DOHH2 (cell line): Measurements from ENCODE around the gene EXTL1.

Source experiments
- H3F3A ChIP-seq: fragments of 200-600 bp; sonication (generic), shearing (Covaris generic); 2 replicates; pipeline ENCODE4 v1.6.0; 2016; ENCODE audit warnings: antibody characterized with exemption, mild to moderate bottlenecking; ENCODE audit not compliant: control insufficient read depth, insufficient read depth
- H3K27ac ChIP-seq: fragments of 200-600 bp; sonication (generic); 2 replicates; pipeline ENCODE4 v1.5.1; 2014; ENCODE audit warnings: low read depth, mild to moderate bottlenecking, low read length, moderate library complexity
- H3K27me3 ChIP-seq: fragments of 200-600 bp; sonication (generic); 2 replicates; pipeline ENCODE4 v1.6.1; 2014; ENCODE audit warnings: mild to moderate bottlenecking, low read length, mixed read lengths; ENCODE audit not compliant: control insufficient read depth
- H3K36me3 ChIP-seq: fragments of 200-600 bp; sonication (generic); 2 replicates; pipeline ENCODE4 v1.6.1; 2014; ENCODE audit warnings: mild to moderate bottlenecking, low read length, moderate library complexity, mixed read lengths; ENCODE audit not compliant: control insufficient read depth
- H3K4me1 ChIP-seq: fragments of 200-600 bp; sonication (generic); 2 replicates; pipeline ENCODE4 v1.6.1; 2014; ENCODE audit warnings: mild to moderate bottlenecking, low read length, mixed read lengths; ENCODE audit not compliant: control insufficient read depth
- H3K4me2 ChIP-seq: fragments of 200-600 bp; sonication (generic); 2 replicates; pipeline ENCODE4 v1.6.0; 2014; ENCODE audit warnings: mild to moderate bottlenecking, low read length, moderate library complexity
- H3K4me3 ChIP-seq: fragments of 200-600 bp; sonication (generic); 2 replicates; pipeline ENCODE4 v1.5.1; 2014; ENCODE audit warnings: mild to moderate bottlenecking, low read length, mixed read lengths
- H3K79me2 ChIP-seq: fragments of 200-600 bp; sonication (generic); 2 replicates; pipeline ENCODE4 v1.6.1; 2014; ENCODE audit warnings: mild to moderate bottlenecking, low read length, mixed read lengths; ENCODE audit not compliant: control insufficient read depth
- H3K9me2 ChIP-seq: fragments of 200-600 bp; sonication (generic); replicated peaks from 2 replicates; pipeline ENCODE4 v1.6.1; 2014; ENCODE audit warnings: mild to moderate bottlenecking, low read length, mixed read lengths; ENCODE audit not compliant: control insufficient read depth
- H3K9me3 ChIP-seq: fragments of 200-600 bp; sonication (generic); 2 replicates; pipeline ENCODE4 v1.6.1; 2014; ENCODE audit warnings: antibody characterized with exemption, low read length, mixed read lengths; ENCODE audit not compliant: control insufficient read depth, insufficient read depth
- H4K20me1 ChIP-seq: fragments of 200-600 bp; sonication (generic); 2 replicates; pipeline ENCODE4 v1.6.0; 2014; ENCODE audit warnings: low read depth, mild to moderate bottlenecking, antibody characterized with exemption, low read length, moderate library complexity; ENCODE audit not compliant: control insufficient read depth, insufficient read depth
- CTCF ChIP-seq: fragments of 200-600 bp; sonication (generic); IDR thresholded peaks from one replicate; pipeline ENCODE4 v1.5.1; 2014; ENCODE audit warnings: antibody characterized with exemption, mild to moderate bottlenecking, low read depth, low read length; ENCODE audit not compliant: poor library complexity, severe bottlenecking
- EZH2phosphoT487 ChIP-seq: fragments of 200-600 bp; sonication (generic); IDR thresholded peaks from 2 replicates; pipeline ENCODE4 v1.6.1; 2017; ENCODE audit warnings: borderline replicate concordance, mild to moderate bottlenecking, antibody characterized with exemption, low read length, moderate library complexity, mixed read lengths

Gene EXTL1

GRCh38 chr1:26075421-26076144 lies 54.0 kb downstream of the EXTL1 start:
- H3K4me2 ChIP-seq: no peak overlapping the region
- H3F3A ChIP-seq: no peaks in the 10 kb centered on the region
- no peak overlapping the region for H3K4me3 ChIP-seq
- no peaks in the 10 kb centered on the region for H3K36me3 ChIP-seq
- no peaks in the 10 kb centered on the region for H3K9me3 ChIP-seq
- peaks cover 22% of the 10 kb centered on the region for H3K27me3 ChIP-seq
- no peak overlapping the region for H3K27ac ChIP-seq
- no peaks in the 10 kb centered on the region for H3K79me2 ChIP-seq
- H3K9me2 ChIP-seq: no peaks in the 10 kb centered on the region
- TF ChIP-seq EZH2phosphoT487 (no peak), CTCF (no peak)
- H3K4me1 ChIP-seq: no peaks in the 10 kb centered on the region
- no peaks in the 10 kb centered on the region for H4K20me1 ChIP-seq

- H3K36me3 ChIP-seq: no peaks in the 10 kb centered on the region
- H4K20me1 ChIP-seq: no peaks in the 10 kb centered on the region
- H3K4me2 ChIP-seq: no peak overlapping the region
- no peaks in the 10 kb centered on the region for H3K79me2 ChIP-seq
- no peaks in the 10 kb centered on the region for H3K4me1 ChIP-seq
- TF ChIP-seq CTCF (no peak), EZH2phosphoT487 (no peak)
- no peaks in the 10 kb centered on the region for H3K9me2 ChIP-seq
- H3F3A ChIP-seq: no peaks in the 10 kb centered on the region
- no peak overlapping the region for H3K27ac ChIP-seq
- no peak overlapping the region for H3K4me3 ChIP-seq
- peaks cover 20% of the 10 kb centered on the region for H3K27me3 ChIP-seq
- no peaks in the 10 kb centered on the region for H3K9me3 ChIP-seq
Observed at GRCh38 chr1:26077524-26077923, 55.9 kb downstream of the EXTL1 start.

GRCh38 chr1:26078286-26079177 lies 57.0 kb downstream of the EXTL1 start:
- H3K27ac ChIP-seq: no peak overlapping the region
- H3K4me3 ChIP-seq: no peak overlapping the region
- no peak overlapping the region for H3K4me2 ChIP-seq
- H3K79me2 ChIP-seq: no peaks in the 10 kb centered on the region
- no peaks in the 10 kb centered on the region for H3F3A ChIP-seq
- no peaks in the 10 kb centered on the region for H3K4me1 ChIP-seq
- H3K9me2 ChIP-seq: no peaks in the 10 kb centered on the region
- H3K27me3 ChIP-seq: peaks cover 17% of the 10 kb centered on the region
- TF ChIP-seq EZH2phosphoT487: no peak
- no peak for TF ChIP-seq CTCF
- no peaks in the 10 kb centered on the region for H3K9me3 ChIP-seq
- no peaks in the 10 kb centered on the region for H4K20me1 ChIP-seq
- H3K36me3 ChIP-seq: no peaks in the 10 kb centered on the region
